ENCODE measurements around the gene BOK.

GRCh38 chr2:241609859-241610793 is 51.6 kb downstream of the BOK start:
- TF ChIP-seq CTCF (IDR thresholded peaks at IDR 0.05) (peak; percentile 70 to 79 (median 74)), EP300 (IDR thresholded peaks at IDR 0.05) (peak in 1 of 2 donors; percentile 8)

All from tibial nerve (tissue), 4 donors.